ENCODE data around the gene WNK1. TPM values are rescaled to one million over a fixed set of nuclear protein-coding genes. Genes with fewer than 3 reads are reported as not detected.

The WNK1 gene
- total RNA-seq, 1 experiment from 2014 or later, result 117 TPM

DNA sequence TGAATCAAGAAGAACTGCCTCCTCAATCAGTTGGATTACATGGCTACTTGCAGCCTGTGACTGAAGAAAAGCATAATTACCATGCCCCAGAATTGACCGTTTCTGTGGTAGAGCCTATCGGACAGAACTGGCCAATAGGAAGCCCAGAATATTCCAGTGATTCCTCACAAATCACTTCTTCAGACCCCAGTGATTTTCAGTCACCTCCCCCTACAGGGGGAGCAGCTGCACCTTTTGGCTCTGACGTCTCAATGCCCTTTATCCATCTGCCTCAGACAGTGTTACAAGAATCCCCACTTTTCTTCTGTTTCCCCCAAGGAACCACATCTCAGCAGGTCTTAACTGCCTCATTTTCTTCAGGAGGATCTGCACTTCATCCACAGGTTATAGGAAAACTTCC, 116.3 kb downstream of the WNK1 start:
- H3K56ac ChIP-seq (ENCODE audit: insufficient read length, low read depth, low read length), result no peak overlapping the region
- H3K9me3 ChIP-seq (ENCODE audit: control insufficient read depth, low read depth, low read length), result no peaks in the 10 kb centered on the region
- H3K14ac ChIP-seq (ENCODE audit: insufficient read depth, low read length), result no peak overlapping the region
- no peak overlapping the region for H4K91ac ChIP-seq (ENCODE audit: insufficient read length, low read depth, low read length)
- H4K20me1 ChIP-seq (ENCODE audit: control insufficient read depth, insufficient read depth, insufficient read length), result no peaks in the 10 kb centered on the region
- H4K5ac ChIP-seq (ENCODE audit: insufficient read length, low read depth, low read length), result no peak overlapping the region
- Mint-ChIP-seq H3K9me3 (no peaks in the 10 kb centered on the region), H3K27me3 (ENCODE audit: low read depth) (no peaks in the 10 kb centered on the region), H3K36me3 (ENCODE audit: insufficient read depth in 1 of 3, low read depth in 3 of 3) (peaks cover 9 to 48% (median 32%) of the 10 kb centered on the region in 3 experiments), H3K27ac (no peak overlapping the region), H3K4me1 (no peaks in the 10 kb centered on the region), H3K4me3 (no peak overlapping the region)
- H4K8ac ChIP-seq (replicated peaks; ENCODE audit: insufficient read length, low read depth, low read length), result no peak overlapping the region
- no peaks in the 10 kb centered on the region for H3K23me2 ChIP-seq (ENCODE audit: insufficient read length, low read depth, low read length, poor library complexity, severe bottlenecking)
- H3K79me2 ChIP-seq (ENCODE audit: insufficient read depth, low read length), result no peaks in the 10 kb centered on the region
- no peak overlapping the region for H3K27ac ChIP-seq (ENCODE audit: insufficient read length, low read depth, low read length)
- DNase-seq, result no peak
- H3T11ph ChIP-seq (ENCODE audit: low read length), result no peak overlapping the region
- no peak overlapping the region for H3K9ac ChIP-seq (ENCODE audit: extremely low read depth, insufficient read length, low read length)
- WGBS (ENCODE audit: extremely low coverage, insufficient read length, low lambda C conversion rate), result no CpG with 5 or more reads among the region's 3 CpGs
- no peak overlapping the region for H3K4me2 ChIP-seq (ENCODE audit: insufficient read depth, insufficient read length, low read length)
- no peak overlapping the region for H3K4ac ChIP-seq (ENCODE audit: low read depth, low read length)
- no peak overlapping the region for H3K23ac ChIP-seq (ENCODE audit: insufficient read length, low read depth, low read length)
- H2BK20ac ChIP-seq (ENCODE audit: low read depth, low read length, poor library complexity, severe bottlenecking), result no peak overlapping the region
- no peak overlapping the region for H2AFZ ChIP-seq (ENCODE audit: low read length)
- H2BK5ac ChIP-seq (ENCODE audit: insufficient read length, low read length), result no peak overlapping the region
- H2AK5ac ChIP-seq (ENCODE audit: insufficient read length, low read length), result no peak overlapping the region
- H3K27me3 ChIP-seq (ENCODE audit: insufficient read depth, low read length), result no peaks in the 10 kb centered on the region
- TF ChIP-seq, protein P1, sequence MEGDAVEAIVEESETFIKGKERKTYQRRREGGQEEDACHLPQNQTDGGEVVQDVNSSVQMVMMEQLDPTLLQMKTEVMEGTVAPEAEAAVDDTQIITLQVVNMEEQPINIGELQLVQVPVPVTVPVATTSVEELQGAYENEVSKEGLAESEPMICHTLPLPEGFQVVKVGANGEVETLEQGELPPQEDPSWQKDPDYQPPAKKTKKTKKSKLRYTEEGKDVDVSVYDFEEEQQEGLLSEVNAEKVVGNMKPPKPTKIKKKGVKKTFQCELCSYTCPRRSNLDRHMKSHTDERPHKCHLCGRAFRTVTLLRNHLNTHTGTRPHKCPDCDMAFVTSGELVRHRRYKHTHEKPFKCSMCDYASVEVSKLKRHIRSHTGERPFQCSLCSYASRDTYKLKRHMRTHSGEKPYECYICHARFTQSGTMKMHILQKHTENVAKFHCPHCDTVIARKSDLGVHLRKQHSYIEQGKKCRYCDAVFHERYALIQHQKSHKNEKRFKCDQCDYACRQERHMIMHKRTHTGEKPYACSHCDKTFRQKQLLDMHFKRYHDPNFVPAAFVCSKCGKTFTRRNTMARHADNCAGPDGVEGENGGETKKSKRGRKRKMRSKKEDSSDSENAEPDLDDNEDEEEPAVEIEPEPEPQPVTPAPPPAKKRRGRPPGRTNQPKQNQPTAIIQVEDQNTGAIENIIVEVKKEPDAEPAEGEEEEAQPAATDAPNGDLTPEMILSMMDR (conservative IDR thresholded peaks at IDR 0.05), result peak; percentile 57
- no peak overlapping the region for H2BK12ac ChIP-seq (ENCODE audit: insufficient read length, low read depth, low read length)
- no peak overlapping the region for H3K18ac ChIP-seq (ENCODE audit: insufficient read length, low read depth, low read length)
- H3K79me1 ChIP-seq (ENCODE audit: insufficient read depth, low read depth, low read length, poor library complexity, severe bottlenecking), result no peaks in the 10 kb centered on the region
- H2BK15ac ChIP-seq (ENCODE audit: low read depth, low read length), result no peak overlapping the region
- H2BK120ac ChIP-seq (ENCODE audit: low read depth, low read length, poor library complexity, severe bottlenecking), result no peak overlapping the region
- no peaks in the 10 kb centered on the region for H3K4me1 ChIP-seq (ENCODE audit: insufficient read depth, low read length)

All from H9 (cell line).